HepG2 (cell line): ENCODE measurements around the gene CALML6. TPM values are rescaled to one million over a fixed set of nuclear protein-coding genes. Genes with fewer than 3 reads are reported as not detected.

Experiments
- ARID4A ChIP-seq: sonication (generic); formaldehyde crosslinking; IDR thresholded peaks from 2 replicates; pipeline ENCODE4 v1.5.0; 2020; ENCODE audit warnings: mild to moderate bottlenecking, missing genetic modification reagents, borderline replicate concordance
- ASH2L ChIP-seq: fragments of 300-600, 200-600 bp; sonication (generic); IDR thresholded peaks from 2 replicates; pipeline ENCODE4 v1.7.0; 2017; ENCODE audit warnings: low read depth, mild to moderate bottlenecking, moderate library complexity, mixed read lengths, low read length; ENCODE audit not compliant: insufficient read length
- BRCA1 ChIP-seq: sonication (generic); formaldehyde crosslinking; IDR thresholded peaks from 2 replicates; pipeline ENCODE4 v1.4.0; 2020; ENCODE audit warnings: missing genetic modification reagents
- DNMT1 ChIP-seq: sonication (generic); formaldehyde crosslinking; IDR thresholded peaks from 2 replicates; pipeline ENCODE4 v1.5.1; 2020; ENCODE audit warnings: mild to moderate bottlenecking, missing genetic modification reagents
- KAT7 ChIP-seq: IDR thresholded peaks from 2 replicates; pipeline ENCODE4 v1.6.1; 2018; ENCODE audit warnings: borderline replicate concordance, missing compliant biosample characterization
- KMT2A ChIP-seq: sonication (generic); formaldehyde crosslinking; IDR thresholded peaks from 2 replicates; pipeline ENCODE4 v1.4.0; 2020; ENCODE audit warnings: missing genetic modification reagents
- MTA3 ChIP-seq: sonication (generic); formaldehyde crosslinking; IDR thresholded peaks from 2 replicates; pipeline ENCODE4 v1.4.0; 2020; ENCODE audit warnings: missing genetic modification reagents
- NFAT5 ChIP-seq: sonication (generic); formaldehyde crosslinking; IDR thresholded peaks from 2 replicates; pipeline ENCODE4 v1.4.0; 2020; ENCODE audit warnings: missing genetic modification reagents
- RBFOX2 ChIP-seq: fragments of 200-400 bp; formaldehyde crosslinking; IDR thresholded peaks from 2 replicates; pipeline ENCODE4 v1.6.1; 2017; ENCODE audit warnings: low read depth, mild to moderate bottlenecking, low read length
- ZFX ChIP-seq: sonication (generic); formaldehyde crosslinking; IDR thresholded peaks from 2 replicates; pipeline ENCODE4 v1.4.0; 2020; ENCODE audit warnings: mild to moderate bottlenecking, low read depth, missing genetic modification reagents, moderate library complexity
- ZXDC ChIP-seq: sonication (generic); formaldehyde crosslinking; IDR thresholded peaks from 2 replicates; pipeline ENCODE4 v1.5.0; 2020; ENCODE audit warnings: mild to moderate bottlenecking, missing genetic modification reagents
- polyA plus RNA-seq, 8 experiments: library from polyadenylated mRNA; depleted of rRNA in 3 of 8; stranded (reverse) in 7 of 8; unstranded in 1 of 8; fragments of >200 nt; fragmentation: Illumina TruSeq in 4 of 8; extraction: Trizol in 4 of 8; gene quantifications; 2 replicates each; pipeline versions ENCODE4 v1.2.1 to v1.2.3, GENCODE V29; 2011 to 2016; ENCODE audit warnings: low read depth in 4 of 8, missing spikeins in 1 of 8, mixed read lengths in 1 of 8; ENCODE audit not compliant: insufficient read depth in 1 of 8
- total RNA-seq, 5 experiments: library from RNA; depleted of rRNA; stranded (reverse); fragments of >200 nt; fragmentation: Illumina TruSeq; extraction: Trizol; gene quantifications; 2 replicates each; pipeline ENCODE4 v1.2.3, GENCODE V29; 2016; ENCODE audit warnings: low read depth in 1 of 5

The CALML6 gene
- total and polyA plus RNA-seq, 2 of the 13 experiments (the other 11 are each of a cell fraction or from before 2014, with no cell fraction given): 0.11 to 0.12 TPM

GRCh38 chr1:1889847-1890505, 25.1 kb upstream of the CALML6 start (continued):
- peak; percentile 90 for TF ChIP-seq ZXDC (CRISPR knock-in tag)
- peak; percentile 72 for TF ChIP-seq ARID4A (CRISPR knock-in tag)
- TF ChIP-seq ASH2L: peak; percentile 72
- peak; percentile 84 for TF ChIP-seq RBFOX2
- TF ChIP-seq KAT7: peak; percentile 72; the same call in 1 of the 2 replicates
- TF ChIP-seq NFAT5 (CRISPR knock-in tag): no peak; the same call in 1 of the 2 replicates
- TF ChIP-seq ZFX (CRISPR knock-in tag): peak; percentile 75
- 0 out of 2 replicates have a peak, but pooled peaks have one; percentile 33 for TF ChIP-seq DNMT1 (CRISPR knock-in tag)
- TF ChIP-seq BRCA1: 0 out of 2 replicates have a peak, but pooled peaks have one; percentile 54
- TF ChIP-seq KMT2A (CRISPR knock-in tag): 0 out of 2 replicates have a peak, but pooled peaks have one; percentile 19
- no peak for TF ChIP-seq MTA3 (CRISPR knock-in tag)
